Esophagus squamous epithelium (tissue), 4 donors: ENCODE measurements around the gene ADORA2B.

ENCODE experiments used
- CTCF ChIP-seq, 6 experiments: fragments of 450-650 bp in 4 of 6; fragments of 200-600 bp in 2 of 6; sonication (generic) in 2 of 6; IDR thresholded peaks; one replicate each; pipeline ENCODE4 v1.5.1; 2016 to 2019; ENCODE audit warnings: antibody characterized with exemption in 6 of 6, mild to moderate bottlenecking in 4 of 6, moderate library complexity in 4 of 6
- POLR2A ChIP-seq, 4 donors: fragments of 450-650 bp; IDR thresholded peaks; one replicate each; pipeline ENCODE4 v1.6.1; 2017; ENCODE audit warnings: antibody characterized with exemption in 4 of 4, mild to moderate bottlenecking in 4 of 4, moderate library complexity in 3 of 4

- TF ChIP-seq CTCF (IDR thresholded peaks at IDR 0.05) (no peak), POLR2A (IDR thresholded peaks at IDR 0.05) (no peak)
These were observed 27.9 kb upstream of the ADORA2B start for GRCh38 chr17:15917021-15917437.
